Adrenal gland (tissue), 12 donors: ENCODE data around the gene AGAP1. TPM values are rescaled to one million over a fixed set of nuclear protein-coding genes. Genes with fewer than 3 reads are reported as not detected.

Experiments used
- DNase-seq, 7 donors: peaks; one replicate each; pipeline ENCODE4 v3.0.0-alpha.2; 2019 to 2020
- H3K27ac ChIP-seq, 5 donors: fragments of 200-600 bp; sonication (generic) in 4 of 5; 1 replicate in 3 of 5; 2 replicates in 2 of 5; pipeline versions ENCODE4 v1.5.1 to v1.8.0; 2016 to 2020; ENCODE audit warnings: mild to moderate bottlenecking in 1 of 5
- H3K27me3 ChIP-seq: fragments of 200-600 bp; 2 replicates; pipeline ENCODE4 v1.8.0; 2021
- H3K36me3 ChIP-seq, 2 donors: fragments of 200-600 bp; replicated peaks in 1 of 2; 1 replicate in 1 of 2; 2 replicates in 1 of 2; pipeline versions ENCODE4 v1.5.1 to v1.8.0; 2018 to 2022
- H3K4me1 ChIP-seq, 2 donors: fragments of 200-600 bp; replicated peaks in 1 of 2; 1 replicate in 1 of 2; 2 replicates in 1 of 2; pipeline versions ENCODE4 v1.5.1 to v1.8.0; 2018 to 2021
- H3K4me3 ChIP-seq, 4 donors: fragments of 200-600 bp; sonication (generic) in 3 of 4; one replicate each; pipeline ENCODE4 v1.5.1; 2016 to 2018
- H3K9me3 ChIP-seq, 3 donors: fragments of 200-600 bp; sonication (generic) in 1 of 3; replicated peaks in 1 of 3; 1 replicate in 2 of 3; 2 replicates in 1 of 3; pipeline versions ENCODE4 v1.5.1 to v1.8.0; 2016 to 2021
- POLR2A ChIP-seq, 2 donors: fragments of 450-650 bp; IDR thresholded peaks; one replicate each; pipeline ENCODE4 v1.6.1; 2017; ENCODE audit warnings: antibody characterized with exemption in 2 of 2, mild to moderate bottlenecking in 2 of 2, moderate library complexity in 1 of 2
- WGBS, 4 donors: extraction: QIAGEN DNeasy Blood & Tissue Kit in 2 of 4; methylation state at CpG; one replicate each; pipeline versions ENCODE4 v1.1.5 to v1.1.7; 2013 to 2017; 5-methylcytosine and 5-hydroxymethylcytosine counted together
- intact Hi-C, 2 donors: fragments of 100-400 bp; cut with DNase I; formaldehyde crosslinking; loops; one replicate each; pipeline versions ENCODE4 v1.14.1 to v1.15.0; 2022 to 2023
- polyA plus RNA-seq, 3 donors: library from polyadenylated mRNA; stranded (reverse); fragments of 200-250 nt in 2 of 3; fragments of 350-450 nt in 1 of 3; fragmentation: Illumina TruSeq in 1 of 3; extraction: RNeasy Lipid Tissue Mini Kit (QIAGEN cat#74804) in 1 of 3; gene quantifications; one replicate each; pipeline ENCODE4 v1.2.3, GENCODE V29; 2013 to 2014
- total RNA-seq, 9 donors: library from RNA; depleted of rRNA in 4 of 9; stranded (reverse); fragments of >200 nt in 4 of 9; fragments of 120-200 nt in 1 of 9; fragmentation: NEBNext Ultra II Directional in 1 of 9; extraction: Animal tissue kit (Norgen Biotek cat#: 25700) in 1 of 9; gene quantifications; one replicate each; pipeline versions ENCODE4 v1.1.0 to v1.2.4, GENCODE V29; 2013 to 2023
- TF ChIP-seq, protein P1 (sequence below), 6 experiments: fragments of 450-650 bp in 4 of 6; fragments of 200-600 bp in 2 of 6; sonication (generic) in 1 of 6; IDR thresholded peaks; 1 replicate in 5 of 6; 2 replicates in 1 of 6; pipeline versions ENCODE4 v1.5.1 to v1.8.0; 2016 to 2021; ENCODE audit warnings: antibody characterized with exemption in 6 of 6, mild to moderate bottlenecking in 2 of 6, moderate library complexity in 1 of 6
- donor health status: healthy with polysubstance abuse.
- donor health status: Bipolar disorder and iron deficiency.
- donor health status: DM: yes; HTN: yes; CAD: no.
- donor health status: DM: no; HTN: no; CAD: no.
- donor health status: DM: no; HTN: no; CAD: no.
- donor health status: DM: yes; HTN: yes; CAD: no.

The AGAP1 gene
- total and polyA plus RNA-seq, 12 donors = 5.3 to 29.6 (median 17.7) TPM

- no peaks in the 10 kb centered on the region for H3K4me1 ChIP-seq
- H3K4me3 ChIP-seq = no peak overlapping the region
- no peaks in the 10 kb centered on the region for H3K27me3 ChIP-seq
- DNase-seq = no peak
- TF ChIP-seq, protein P1, sequence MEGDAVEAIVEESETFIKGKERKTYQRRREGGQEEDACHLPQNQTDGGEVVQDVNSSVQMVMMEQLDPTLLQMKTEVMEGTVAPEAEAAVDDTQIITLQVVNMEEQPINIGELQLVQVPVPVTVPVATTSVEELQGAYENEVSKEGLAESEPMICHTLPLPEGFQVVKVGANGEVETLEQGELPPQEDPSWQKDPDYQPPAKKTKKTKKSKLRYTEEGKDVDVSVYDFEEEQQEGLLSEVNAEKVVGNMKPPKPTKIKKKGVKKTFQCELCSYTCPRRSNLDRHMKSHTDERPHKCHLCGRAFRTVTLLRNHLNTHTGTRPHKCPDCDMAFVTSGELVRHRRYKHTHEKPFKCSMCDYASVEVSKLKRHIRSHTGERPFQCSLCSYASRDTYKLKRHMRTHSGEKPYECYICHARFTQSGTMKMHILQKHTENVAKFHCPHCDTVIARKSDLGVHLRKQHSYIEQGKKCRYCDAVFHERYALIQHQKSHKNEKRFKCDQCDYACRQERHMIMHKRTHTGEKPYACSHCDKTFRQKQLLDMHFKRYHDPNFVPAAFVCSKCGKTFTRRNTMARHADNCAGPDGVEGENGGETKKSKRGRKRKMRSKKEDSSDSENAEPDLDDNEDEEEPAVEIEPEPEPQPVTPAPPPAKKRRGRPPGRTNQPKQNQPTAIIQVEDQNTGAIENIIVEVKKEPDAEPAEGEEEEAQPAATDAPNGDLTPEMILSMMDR (IDR thresholded peaks at IDR 0.05) = no peak
- no peak for TF ChIP-seq POLR2A (IDR thresholded peaks at IDR 0.05)
- 68 to 86% (median 78%) methylated on average over 2 of the region's 2 CpGs for WGBS, 4 donors
- intact Hi-C loops = no loop called here
- no peaks in the 10 kb centered on the region for H3K36me3 ChIP-seq
- H3K9me3 ChIP-seq = no peaks in the 10 kb centered on the region
- no peak overlapping the region for H3K27ac ChIP-seq
Measured at GRCh38 chr2:236054125-236054524, 560.3 kb downstream of the AGAP1 start.

DNA sequence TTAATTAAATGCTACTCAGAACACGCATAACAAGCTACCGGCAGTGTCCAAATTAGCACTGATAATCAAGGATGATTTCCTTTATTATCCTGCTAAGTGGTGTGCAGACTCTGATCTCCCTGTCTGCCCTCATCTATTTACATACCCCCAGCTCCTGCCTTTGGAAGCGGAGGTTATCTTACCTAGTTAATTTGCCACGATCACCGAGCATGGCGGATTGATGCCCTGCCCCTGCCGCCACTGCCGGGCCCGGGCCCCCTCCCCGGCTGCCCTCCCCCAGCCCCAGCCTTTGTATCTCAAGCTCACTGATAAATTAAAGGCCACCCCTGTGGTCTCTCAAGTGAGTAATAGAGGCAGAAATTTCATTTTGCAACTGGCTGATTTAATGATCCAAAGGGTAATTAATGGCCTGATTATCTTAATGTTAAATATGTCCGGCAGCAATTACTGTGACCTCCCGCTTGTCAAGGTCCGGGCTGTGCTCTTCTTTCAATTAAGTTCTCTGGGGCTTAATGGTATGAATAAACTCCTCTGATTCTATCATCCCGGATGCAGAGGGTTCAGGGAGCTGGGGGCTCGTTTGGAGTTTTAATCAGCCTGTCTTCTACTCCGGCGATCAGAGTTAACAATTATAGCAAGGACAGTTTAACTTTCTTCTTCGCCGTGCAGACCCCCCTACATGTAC is 560.9 kb downstream of the AGAP1 start:
- intact Hi-C loops = no loop called here
- Histone ChIP-seq H3K36me3 (no peaks in the 10 kb centered on the region), H3K27ac (no peak overlapping the region), H3K4me1 (no peaks in the 10 kb centered on the region), H3K27me3 (no peaks in the 10 kb centered on the region), H3K4me3 (no peak overlapping the region), H3K9me3 (no peaks in the 10 kb centered on the region)
- WGBS, 4 donors = 76 to 82% (median 80%) methylated on average over 19 of the region's 19 CpGs
- no peak for DNase-seq
- TF ChIP-seq POLR2A (IDR thresholded peaks at IDR 0.05) = no peak
- TF ChIP-seq, protein P1 (IDR thresholded peaks at IDR 0.05) = no peak

DNA sequence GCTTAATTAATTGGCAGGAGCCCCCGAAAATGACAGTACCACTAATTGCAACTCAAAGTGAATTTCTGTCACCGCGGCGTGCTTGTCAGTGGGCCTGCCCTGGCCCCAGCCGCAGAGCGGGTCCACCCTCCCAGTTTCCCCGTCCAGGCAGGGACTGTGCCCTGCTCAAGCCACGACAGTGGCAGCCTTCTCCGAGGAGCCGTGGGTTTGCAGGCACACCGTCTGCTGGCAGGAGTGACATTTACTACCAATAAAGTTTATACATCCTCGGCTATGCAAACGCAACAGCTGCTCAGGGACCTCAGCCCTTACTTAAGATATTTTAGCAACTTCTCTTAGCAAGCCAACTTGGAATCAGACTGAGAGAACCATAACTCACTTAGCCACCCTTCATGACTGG is 561.6 kb downstream of the AGAP1 start:
- no peak overlapping the region for H3K27ac ChIP-seq
- no peaks in the 10 kb centered on the region for H3K36me3 ChIP-seq
- TF ChIP-seq, protein P1 (IDR thresholded peaks at IDR 0.05) = no peak
- no peak for TF ChIP-seq POLR2A (IDR thresholded peaks at IDR 0.05)
- no peaks in the 10 kb centered on the region for H3K9me3 ChIP-seq
- no peak for DNase-seq
- intact Hi-C loops = no loop called here
- no peak overlapping the region for H3K4me3 ChIP-seq
- H3K27me3 ChIP-seq = no peaks in the 10 kb centered on the region
- WGBS, 4 donors = 77 to 89% (median 79%) methylated on average over 10 to 13 of the region's 13 CpGs
- H3K4me1 ChIP-seq = no peaks in the 10 kb centered on the region

- TF ChIP-seq POLR2A (IDR thresholded peaks at IDR 0.05) = no peak
- TF ChIP-seq, protein P1 (IDR thresholded peaks at IDR 0.05) = no peak
- intact Hi-C loops = no loop called here
- Histone ChIP-seq H3K27ac (no peak overlapping the region), H3K36me3 (no peaks in the 10 kb centered on the region), H3K9me3 (no peaks in the 10 kb centered on the region), H3K4me3 (no peak overlapping the region), H3K27me3 (no peaks in the 10 kb centered on the region), H3K4me1 (no peaks in the 10 kb centered on the region)
- 89 to 95% (median 93%) methylated on average over 9 of the region's 9 CpGs for WGBS, 4 donors
- DNase-seq = no peak
Measured at GRCh38 chr2:236056141-236056540, 562.3 kb downstream of the AGAP1 start.
